ENCODE results near the gene SMC1B.

Gene SMC1B

GRCh38 chr22:45351956-45352355 lies 61.4 kb downstream of the SMC1B start:
- DNase-seq (ENCODE audit: low read depth): no peak
- TF ChIP-seq CTCF (IDR thresholded peaks at IDR 0.05; ENCODE audit: control insufficient read depth, extremely low read depth, insufficient read depth): no peak
- no peak overlapping the region for H3K4me3 ChIP-seq (ENCODE audit: low read depth, low read length)

GRCh38 chr22:45349916-45350315 lies 63.5 kb downstream of the SMC1B start:
- no peak for TF ChIP-seq CTCF (IDR thresholded peaks at IDR 0.05; ENCODE audit: control insufficient read depth, extremely low read depth, insufficient read depth)
- no peak overlapping the region for H3K4me3 ChIP-seq (ENCODE audit: low read depth, low read length)
- DNase-seq (ENCODE audit: low read depth): no peak

DNA sequence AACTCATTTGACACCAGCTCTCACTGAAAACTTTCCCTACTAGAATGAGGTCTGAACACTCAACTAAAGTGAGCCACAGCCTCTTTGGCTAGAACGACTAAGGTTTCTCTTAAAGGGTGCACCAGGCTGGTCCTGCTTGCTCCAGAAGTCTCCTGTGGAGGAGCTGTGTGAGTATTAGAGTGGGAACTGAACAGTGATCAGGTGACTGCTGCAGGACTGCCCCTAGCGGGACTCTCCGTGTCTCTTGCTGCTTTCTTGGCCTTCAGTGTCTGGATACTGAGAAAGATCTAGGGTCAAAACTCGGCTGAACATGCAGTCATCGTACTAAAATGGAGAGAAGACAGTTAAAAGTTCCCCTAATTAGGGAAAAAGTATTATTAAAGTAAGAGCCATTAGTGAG lies 69.1 kb downstream of the SMC1B start:
- no peak for DNase-seq (ENCODE audit: low read depth)
- no peak overlapping the region for H3K4me3 ChIP-seq (ENCODE audit: low read depth, low read length)
- no peak for TF ChIP-seq CTCF (IDR thresholded peaks at IDR 0.05; ENCODE audit: control insufficient read depth, extremely low read depth, insufficient read depth)

- TF ChIP-seq CTCF (IDR thresholded peaks at IDR 0.05; ENCODE audit: control insufficient read depth, extremely low read depth, insufficient read depth): no peak
- DNase-seq (ENCODE audit: low read depth): no peak
Measured at GRCh38 chr22:45343143-45343542, 70.3 kb downstream of the SMC1B start.

GRCh38 chr22:45341498-45341897 lies 71.9 kb downstream of the SMC1B start:
- TF ChIP-seq CTCF (IDR thresholded peaks at IDR 0.05; ENCODE audit: control insufficient read depth, extremely low read depth, insufficient read depth): no peak
- no peak overlapping the region for H3K4me3 ChIP-seq (ENCODE audit: low read depth, low read length)

More at GRCh38 chr22:45343143-45343542, 70.3 kb downstream of the SMC1B start:
- H3K4me3 ChIP-seq (ENCODE audit: low read depth, low read length): no peak overlapping the region

GRCh38 chr22:45340323-45340722 lies 73.1 kb downstream of the SMC1B start:
- DNase-seq (ENCODE audit: low read depth): no peak
- H3K4me3 ChIP-seq (ENCODE audit: low read depth, low read length): no peak overlapping the region
- TF ChIP-seq CTCF (IDR thresholded peaks at IDR 0.05; ENCODE audit: control insufficient read depth, extremely low read depth, insufficient read depth): no peak

More at GRCh38 chr22:45341498-45341897, 71.9 kb downstream of the SMC1B start:
- no peak for DNase-seq (ENCODE audit: low read depth)

DNA sequence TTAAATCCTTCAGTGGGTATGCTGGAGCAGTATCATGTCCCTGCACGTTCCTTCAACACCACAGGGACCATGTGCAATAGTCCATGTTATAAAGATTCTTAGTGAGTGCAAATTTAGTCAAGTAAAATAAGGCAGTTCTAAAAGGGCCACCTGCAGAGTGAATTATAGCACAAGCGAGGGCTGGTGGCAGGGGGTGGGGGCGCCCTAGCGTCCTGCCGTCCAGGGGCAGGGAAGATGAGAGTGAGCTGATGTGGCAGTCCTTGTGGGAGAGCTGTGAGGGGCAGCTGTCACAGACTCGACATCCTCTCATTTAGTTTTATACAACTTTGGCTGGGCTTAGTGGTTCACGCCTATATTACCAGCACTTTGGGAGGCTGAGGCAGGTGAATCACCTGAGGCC lies 74.6 kb downstream of the SMC1B start:
- DNase-seq (ENCODE audit: low read depth): no peak
- TF ChIP-seq CTCF (IDR thresholded peaks at IDR 0.05; ENCODE audit: control insufficient read depth, extremely low read depth, insufficient read depth): no peak
- no peak overlapping the region for H3K4me3 ChIP-seq (ENCODE audit: low read depth, low read length)
